GM18868 (cell line): Measurements from ENCODE around the gene SERPINB6.
A peak's percentile ranks its signal among the peaks of the same experiment; 100 is the strongest.
"Not testable (repeated sequence)": the region's sequence is repeated elsewhere in the genome, so short reads cannot be mapped to it uniquely, and the experiment has no call there.

ENCODE experiments used
- ATAC-seq: cut with Tn5 transposase; IDR thresholded peaks from one replicate; pipeline ENCODE4 v1.9.1; 2021; ENCODE audit warnings: mild to moderate bottlenecking, moderate library complexity; ENCODE audit not compliant: unreplicated experiment

SERPINB6 gene

GRCh38 chr6:2971420-2972218 is at the start of gene SERPINB6:
Gene SERPINB6 (minus strand): TSS chr6:2971567. CDS start chr6:2959332, 12,235 bp downstream.
- no peak for ATAC-seq

GRCh38 chr6:3019749-3020320 is 48.5 kb upstream of the SERPINB6 start:
- no peak for ATAC-seq

- no peak for ATAC-seq
Measured at GRCh38 chr6:3019065-3019464, 47.7 kb upstream of the SERPINB6 start.

- ATAC-seq, result no peak
Measured at GRCh38 chr6:3017304-3017703, 45.9 kb upstream of the SERPINB6 start.

- no peak for ATAC-seq
Measured at GRCh38 chr6:3016473-3017280, 45.3 kb upstream of the SERPINB6 start.

- no peak for ATAC-seq
Measured at GRCh38 chr6:3015144-3015543, 43.8 kb upstream of the SERPINB6 start.

- no peak for ATAC-seq
Measured at GRCh38 chr6:3014675-3015066, 43.3 kb upstream of the SERPINB6 start.

GRCh38 chr6:3013901-3014674 is 42.7 kb upstream of the SERPINB6 start:
- ATAC-seq, result no peak

GRCh38 chr6:3013486-3013885 is 42.1 kb upstream of the SERPINB6 start:
- no peak for ATAC-seq

GRCh38 chr6:3011592-3011991 is 40.2 kb upstream of the SERPINB6 start:
- ATAC-seq, result no peak

GRCh38 chr6:3011158-3011557 is 39.8 kb upstream of the SERPINB6 start:
- ATAC-seq, result no peak

GRCh38 chr6:3009930-3010329 is 38.6 kb upstream of the SERPINB6 start:
- no peak for ATAC-seq

GRCh38 chr6:3008712-3009265 is 37.4 kb upstream of the SERPINB6 start:
- not testable (repeated sequence) for ATAC-seq

GRCh38 chr6:3007571-3007970 is 36.2 kb upstream of the SERPINB6 start:
- no peak for ATAC-seq

- no peak for ATAC-seq
Measured at GRCh38 chr6:3006476-3006875, 35.1 kb upstream of the SERPINB6 start.

- no peak for ATAC-seq
Measured at GRCh38 chr6:3005874-3006273, 34.5 kb upstream of the SERPINB6 start.

- ATAC-seq, result no peak
Measured at GRCh38 chr6:3005077-3005476, 33.7 kb upstream of the SERPINB6 start.

GRCh38 chr6:3003226-3003625 is 31.9 kb upstream of the SERPINB6 start:
- ATAC-seq, result not testable (repeated sequence)

- peak; percentile 38 for ATAC-seq
Measured at GRCh38 chr6:3001773-3002293, 30.5 kb upstream of the SERPINB6 start.

- no peak for ATAC-seq
Measured at GRCh38 chr6:3001146-3001772, 29.9 kb upstream of the SERPINB6 start.
